Activated CD8-positive, alpha-beta T cell treated with anti-CD3 and anti-CD28 coated beads, Interleukin-2, amount 10 ng/mL, durations not matched to agents 7 days and 5 days (primary cell): Measurements from ENCODE around the gene SCARB1. TPM values are rescaled to one million over a fixed set of nuclear protein-coding genes. Genes with fewer than 3 reads are reported as not detected.

Source experiments
- ATAC-seq: fragments of 150-1000 bp; cut with Tn5 transposase; one replicate; pipeline ENCODE4 v1.10.0; 2021; ENCODE audit warnings: moderate library complexity
- CTCF ChIA-PET: fragments of 350-600 bp; sonication (Branson Sonifier 250); formaldehyde crosslinking; loops from one replicate; lab custom pipeline; 2021; ENCODE audit warnings: antibody characterized with exemption; lab: Charles Lee
- POLR2A ChIA-PET: fragments of 350-600 bp; sonication (Branson Sonifier 250); formaldehyde crosslinking; loops from one replicate; lab custom pipeline; 2021; ENCODE audit warnings: antibody characterized with exemption; lab: Charles Lee
- DNase-seq: peaks from one replicate; pipeline ENCODE4 v3.0.0-alpha.2; 2020
- H3K27ac Mint-ChIP-seq: one replicate; pipeline ENCODE4 v1.8.0; 2021; ENCODE audit warnings: mild to moderate bottlenecking, mixed read lengths
- H3K27me3 Mint-ChIP-seq: one replicate; pipeline ENCODE4 v1.8.0; 2021; ENCODE audit warnings: low read depth, mixed read lengths
- H3K36me3 Mint-ChIP-seq: one replicate; pipeline ENCODE4 v1.8.0; 2021; ENCODE audit warnings: low read depth, mixed read lengths
- H3K4me1 Mint-ChIP-seq: one replicate; pipeline ENCODE4 v1.8.0; 2021; ENCODE audit warnings: low read depth, mixed read lengths
- H3K4me3 Mint-ChIP-seq: one replicate; pipeline ENCODE4 v1.8.0; 2021; ENCODE audit warnings: mild to moderate bottlenecking, mixed read lengths
- H3K9me3 Mint-ChIP-seq: one replicate; pipeline ENCODE4 v1.8.0; 2022; ENCODE audit warnings: mixed read lengths; ENCODE audit not compliant: insufficient read depth
- total RNA-seq, 2 experiments: library from RNA; stranded (reverse); gene quantifications; one replicate each; pipeline ENCODE4 v1.2.3, GENCODE V29; 2021

Gene SCARB1
- total RNA-seq, 2 experiments from 2014 or later = 12.5 to 14.6 TPM

DNA sequence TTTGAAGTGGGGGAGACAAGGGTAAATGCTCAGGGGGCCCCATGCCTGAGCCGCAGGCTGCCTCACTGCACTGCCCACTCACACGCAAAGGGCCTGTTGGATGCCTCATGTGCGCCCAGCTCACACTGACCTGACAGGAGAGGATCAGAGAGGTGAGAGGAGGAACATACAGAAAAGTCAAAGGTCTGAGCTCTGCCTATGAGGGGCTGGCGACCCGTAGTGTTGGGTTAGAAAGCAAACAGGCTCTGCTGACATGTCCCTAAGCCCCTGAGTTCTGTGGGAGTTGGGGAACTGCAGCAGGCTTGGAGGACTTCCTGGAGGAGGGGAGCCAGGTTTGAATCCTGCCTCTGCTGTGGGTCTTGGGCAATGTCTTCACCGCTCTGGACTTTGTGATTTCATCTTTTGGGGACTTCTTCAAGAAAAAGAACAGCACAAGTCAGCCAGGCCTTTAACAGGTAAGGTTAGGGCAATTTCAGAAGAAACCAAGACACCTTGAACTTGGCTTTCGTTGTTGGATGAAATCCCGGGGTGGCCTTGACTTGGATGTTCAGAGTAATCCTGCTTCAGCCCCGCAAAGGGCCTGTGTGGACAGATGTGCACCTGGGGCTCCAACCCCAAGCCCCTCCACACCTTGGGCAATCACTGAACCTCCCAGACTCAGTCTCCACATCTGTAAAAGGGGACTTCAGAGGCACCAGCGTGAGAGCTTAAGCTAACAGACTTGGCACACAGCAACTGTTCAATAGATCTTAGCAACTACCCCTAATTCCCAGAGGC lies 116.8 kb downstream of the SCARB1 start:
- no peaks in the 10 kb centered on the region for H3K9me3 Mint-ChIP-seq
- H3K4me3 Mint-ChIP-seq = no peak overlapping the region
- no peaks in the 10 kb centered on the region for H3K36me3 Mint-ChIP-seq
- peaks cover 40% of the 10 kb centered on the region for H3K27me3 Mint-ChIP-seq
- POLR2A ChIA-PET = interaction anchor here (0.7 kb wide), 1 partner anchor 336 kb away, joined by 3 read pairs; no protein-coding TSS in a partner anchor
- CTCF ChIA-PET = no interaction called here
- DNase-seq = no peak
- H3K27ac Mint-ChIP-seq = no peak overlapping the region
- no peak for ATAC-seq
- peaks cover 28% of the 10 kb centered on the region for H3K4me1 Mint-ChIP-seq

DNA sequence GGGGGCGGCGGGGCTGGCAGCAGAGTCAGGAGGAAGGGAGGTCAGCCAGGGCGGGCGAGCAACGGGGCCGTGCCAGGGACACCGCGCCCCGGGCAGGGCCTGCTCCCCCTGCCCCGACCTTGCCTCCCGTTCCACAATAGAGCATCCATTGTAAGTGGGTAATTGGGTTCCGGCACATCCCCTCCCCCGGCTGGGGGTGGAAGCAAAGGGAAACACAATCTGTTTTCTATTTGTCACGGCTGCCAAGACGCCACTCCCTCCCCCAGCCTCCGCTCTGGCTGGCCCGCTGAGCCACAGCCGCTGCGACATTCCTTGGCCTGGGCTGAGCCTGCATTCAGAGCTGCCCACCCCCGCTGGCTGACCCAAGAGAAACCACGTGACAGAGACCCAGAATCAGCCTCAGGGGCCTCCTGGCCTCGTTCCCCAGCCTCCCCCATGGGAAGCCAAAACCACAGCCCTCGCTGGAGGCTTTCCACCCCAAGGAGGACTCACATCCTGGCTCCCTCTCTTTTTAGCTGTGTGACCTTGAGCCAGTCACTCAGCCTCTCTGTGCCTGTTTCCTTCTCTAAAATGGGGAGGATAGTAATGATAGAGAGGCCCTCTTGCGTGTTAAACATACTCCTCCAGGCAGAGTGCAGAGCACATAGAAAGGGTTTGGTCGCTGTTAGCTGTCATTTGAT lies 117.6 kb downstream of the SCARB1 start:
- POLR2A ChIA-PET = interaction anchor here (0.7 kb wide), 1 partner anchor 335 kb away, joined by 3 read pairs; no protein-coding TSS in a partner anchor
- peaks cover 25% of the 10 kb centered on the region for H3K4me1 Mint-ChIP-seq
- no peak overlapping the region for H3K4me3 Mint-ChIP-seq
- H3K36me3 Mint-ChIP-seq = no peaks in the 10 kb centered on the region
- ATAC-seq = no peak
- H3K27ac Mint-ChIP-seq = no peak overlapping the region
- peaks cover 37% of the 10 kb centered on the region for H3K27me3 Mint-ChIP-seq
- CTCF ChIA-PET = no interaction called here
- H3K9me3 Mint-ChIP-seq = no peaks in the 10 kb centered on the region
- DNase-seq = no peak

DNA sequence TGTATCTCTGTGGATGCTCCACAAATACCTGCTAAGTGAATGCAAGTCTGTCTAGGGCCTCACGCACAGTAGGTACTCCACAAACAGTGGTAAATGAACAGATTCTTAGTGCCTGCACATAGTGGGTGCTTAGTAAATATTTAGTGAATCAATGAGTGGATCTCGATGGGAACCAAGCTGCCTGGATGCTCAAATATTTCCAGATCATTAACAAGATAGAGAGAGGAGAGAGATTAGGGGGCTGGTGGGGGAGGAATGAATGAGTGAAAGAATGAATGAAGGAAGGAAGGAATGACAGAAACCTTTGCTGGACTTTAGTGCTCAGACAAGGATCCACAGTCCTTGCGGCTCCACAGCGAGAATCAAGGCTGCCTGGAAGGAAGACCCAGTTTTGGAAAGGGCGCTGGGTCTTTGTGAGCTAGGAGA lies 118.2 kb downstream of the SCARB1 start:
- no peak for ATAC-seq
- ChIA-PET CTCF (no interaction called here), POLR2A (no interaction called here)

DNA sequence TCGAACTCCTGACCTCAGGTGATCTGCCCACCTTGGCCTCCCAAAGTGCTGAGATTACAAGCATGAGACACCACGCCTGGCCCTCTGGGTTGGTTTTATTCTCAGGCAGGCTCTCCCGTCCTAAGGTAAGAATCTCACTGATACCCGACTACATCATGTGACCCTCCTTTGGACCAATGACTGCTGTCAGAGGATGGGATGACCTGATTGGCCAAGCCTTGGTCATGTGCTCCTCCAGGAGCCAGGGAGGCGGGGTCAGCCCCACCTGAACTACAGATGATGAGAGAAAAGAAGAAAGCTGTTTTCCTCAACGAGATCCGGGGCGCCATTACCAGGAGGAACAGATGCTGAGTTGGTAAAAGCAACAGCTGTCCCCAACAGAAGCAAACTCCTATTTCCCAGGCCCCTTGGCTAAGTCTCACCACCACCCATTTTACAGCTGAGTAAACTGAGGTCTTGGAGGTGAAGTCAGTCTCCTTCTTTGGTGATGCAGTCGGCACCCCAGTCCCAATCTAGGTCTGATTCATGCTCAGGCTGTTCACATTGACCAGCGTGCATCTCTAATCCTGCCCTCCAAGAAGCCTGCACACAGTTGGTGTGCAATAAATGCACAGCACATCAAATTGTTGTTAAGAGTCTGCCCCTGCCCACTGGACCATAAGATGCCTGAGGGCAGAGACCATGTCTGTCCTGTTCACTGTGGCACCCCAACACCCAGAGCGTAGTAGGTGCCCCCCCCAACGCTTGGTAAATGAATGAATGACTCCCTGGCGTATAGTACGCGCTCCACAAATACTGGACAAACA lies 118.8 kb downstream of the SCARB1 start:
- Mint-ChIP-seq H3K27ac (no peak overlapping the region), H3K36me3 (no peaks in the 10 kb centered on the region), H3K27me3 (peaks cover 37% of the 10 kb centered on the region), H3K4me3 (no peak overlapping the region), H3K4me1 (peaks cover 13% of the 10 kb centered on the region), H3K9me3 (no peaks in the 10 kb centered on the region)
- ATAC-seq (no peak), DNase-seq (no peak)
- ChIA-PET POLR2A (no interaction called here), CTCF (no interaction called here)

More for the DNA sequence above, 118.2 kb downstream of the SCARB1 start:
- no peak for DNase-seq
- H3K4me3 Mint-ChIP-seq = no peak overlapping the region
- peaks cover 19% of the 10 kb centered on the region for H3K4me1 Mint-ChIP-seq
- H3K36me3 Mint-ChIP-seq = no peaks in the 10 kb centered on the region
- H3K9me3 Mint-ChIP-seq = no peaks in the 10 kb centered on the region
- no peak overlapping the region for H3K27ac Mint-ChIP-seq
- peaks cover 35% of the 10 kb centered on the region for H3K27me3 Mint-ChIP-seq

DNA sequence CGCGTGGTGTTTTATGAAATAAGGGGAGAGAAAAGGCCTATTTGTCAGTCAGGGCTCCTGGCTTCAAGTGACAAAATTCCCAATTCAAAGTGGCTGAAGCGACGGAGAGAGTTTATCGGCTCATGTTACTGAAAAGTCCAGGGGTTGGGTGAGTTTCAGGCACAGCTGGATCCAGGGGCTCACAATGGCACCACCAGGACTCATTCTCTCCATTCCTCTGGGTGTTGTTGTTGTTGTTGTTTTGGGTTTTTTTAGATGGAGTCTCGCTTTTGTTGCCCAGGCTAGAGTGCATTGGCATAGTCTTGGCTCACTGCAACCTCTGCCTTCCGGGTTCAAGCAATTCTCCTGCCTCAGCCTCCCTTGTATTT lies 119.4 kb downstream of the SCARB1 start:
- Mint-ChIP-seq H3K9me3 (no peaks in the 10 kb centered on the region), H3K4me1 (peaks cover 11% of the 10 kb centered on the region), H3K27me3 (peaks cover 38% of the 10 kb centered on the region), H3K27ac (no peak overlapping the region), H3K4me3 (no peak overlapping the region), H3K36me3 (no peaks in the 10 kb centered on the region)
- DNase-seq (no peak), ATAC-seq (no peak)
- POLR2A ChIA-PET = no interaction called here
- CTCF ChIA-PET = no interaction called here

DNA sequence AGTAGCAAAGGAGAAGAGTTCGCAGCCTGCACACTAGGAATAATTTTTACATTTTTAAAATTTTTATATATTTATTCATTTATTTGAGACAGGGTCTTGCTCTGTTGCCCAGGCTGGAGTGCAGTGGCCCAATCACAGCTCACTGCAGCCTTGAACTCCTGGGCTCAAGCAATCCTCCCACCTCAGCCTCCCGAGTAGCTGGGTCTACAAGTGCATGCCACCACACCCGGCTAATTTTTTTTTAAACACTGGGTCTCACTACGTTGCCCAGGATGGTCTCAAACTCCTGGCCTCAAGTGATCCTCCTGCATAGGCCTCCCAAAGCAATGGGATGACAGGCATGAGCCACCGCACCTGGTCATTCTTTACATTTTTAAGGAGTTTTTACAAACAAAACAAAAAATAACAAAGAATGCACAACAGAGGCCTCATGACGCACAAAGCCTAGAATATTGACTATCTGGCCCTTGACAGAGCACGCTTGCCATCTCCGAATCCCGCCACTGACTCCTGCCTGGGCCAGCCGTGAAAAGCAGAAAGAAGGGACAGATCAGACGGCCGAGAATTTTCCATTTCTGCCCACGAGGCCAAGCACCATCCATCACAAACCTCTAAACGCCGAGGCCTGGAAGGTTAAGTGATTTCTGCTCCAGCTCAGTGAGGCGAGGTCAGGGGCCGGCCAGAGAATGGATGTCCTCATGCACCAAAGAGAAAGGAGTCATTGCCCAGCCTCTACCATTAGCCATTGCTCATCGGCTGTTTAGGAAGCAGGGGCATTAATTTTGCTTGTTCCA lies 120.0 kb downstream of the SCARB1 start:
- Mint-ChIP-seq H3K4me3 (no peak overlapping the region), H3K9me3 (no peaks in the 10 kb centered on the region), H3K36me3 (no peaks in the 10 kb centered on the region), H3K4me1 (peaks cover 11% of the 10 kb centered on the region), H3K27ac (no peak overlapping the region), H3K27me3 (peaks cover 36% of the 10 kb centered on the region)
- POLR2A ChIA-PET = no interaction called here
- CTCF ChIA-PET = no interaction called here
- DNase-seq (no peak), ATAC-seq (no peak)

DNA sequence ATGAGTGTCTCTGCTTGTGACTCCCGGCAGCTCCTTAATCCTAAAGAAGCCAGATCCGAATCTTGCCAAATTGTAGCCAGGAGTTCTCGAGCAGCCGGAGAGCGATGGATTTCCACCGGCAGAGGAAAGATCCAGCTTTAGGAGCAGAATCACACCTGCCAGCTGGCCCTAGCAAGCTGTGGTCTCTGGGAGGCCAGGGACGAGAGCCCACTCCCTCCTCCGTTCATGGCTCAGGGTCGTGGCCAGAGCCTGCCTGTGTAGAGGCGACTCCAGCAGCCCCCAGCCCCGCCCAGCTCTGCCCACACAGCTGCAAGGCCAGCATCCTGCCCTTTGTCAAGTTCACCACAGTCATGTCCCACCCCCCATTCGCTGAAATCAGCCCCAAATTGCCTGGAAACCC lies 121.0 kb downstream of the SCARB1 start:
- no peak overlapping the region for H3K4me3 Mint-ChIP-seq
- DNase-seq (no peak), ATAC-seq (no peak)
- CTCF ChIA-PET = no interaction called here
- no peak overlapping the region for H3K27ac Mint-ChIP-seq
- peaks cover 11% of the 10 kb centered on the region for H3K4me1 Mint-ChIP-seq
- no peaks in the 10 kb centered on the region for H3K9me3 Mint-ChIP-seq
- H3K27me3 Mint-ChIP-seq = peaks cover 33% of the 10 kb centered on the region
- H3K36me3 Mint-ChIP-seq = no peaks in the 10 kb centered on the region
- POLR2A ChIA-PET = no interaction called here

DNA sequence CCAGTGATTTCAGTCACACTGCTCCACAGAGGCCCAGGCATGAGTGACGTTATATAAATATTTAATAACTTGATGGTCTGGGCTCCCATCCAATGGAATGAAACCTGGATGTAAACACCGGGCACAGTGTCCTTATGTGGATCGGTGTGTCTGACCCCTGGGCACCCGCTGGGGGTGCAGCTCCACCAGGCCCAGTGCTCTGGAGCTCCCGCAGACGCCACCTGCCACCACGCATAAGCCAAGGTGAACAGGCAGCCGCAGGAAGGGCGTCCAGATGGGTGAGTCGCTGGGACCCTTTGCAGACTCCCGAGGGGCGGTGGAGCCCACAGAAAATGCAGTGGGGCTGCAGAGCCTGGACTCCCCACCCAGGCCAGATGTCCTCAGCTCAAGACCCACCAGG lies 121.6 kb downstream of the SCARB1 start:
- peaks cover 12% of the 10 kb centered on the region for H3K4me1 Mint-ChIP-seq
- H3K36me3 Mint-ChIP-seq = no peaks in the 10 kb centered on the region
- H3K27me3 Mint-ChIP-seq = peaks cover 30% of the 10 kb centered on the region
- ChIA-PET CTCF (no interaction called here), POLR2A (no interaction called here)
- DNase-seq (no peak), ATAC-seq (no peak)
- no peak overlapping the region for H3K4me3 Mint-ChIP-seq
- H3K9me3 Mint-ChIP-seq = no peaks in the 10 kb centered on the region
- H3K27ac Mint-ChIP-seq = no peak overlapping the region

DNA sequence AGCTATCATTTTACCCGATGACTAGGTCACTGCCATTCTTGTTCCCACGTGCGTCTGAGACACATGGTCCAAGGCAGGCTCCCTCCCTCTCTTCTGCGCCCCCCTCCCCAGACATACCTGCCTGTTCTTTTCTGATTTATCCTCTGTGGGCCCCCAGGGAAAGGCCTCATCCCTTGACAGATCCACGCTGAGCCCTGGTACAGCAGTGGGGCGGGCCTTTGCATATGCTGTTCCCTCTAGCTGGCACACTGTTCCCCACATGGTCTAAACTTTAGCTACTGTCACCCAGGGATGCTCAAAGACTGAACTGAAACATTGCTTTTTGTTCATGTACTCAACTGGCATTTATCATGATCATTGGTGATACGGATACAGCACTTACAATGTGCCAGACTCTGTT lies 122.5 kb downstream of the SCARB1 start:
- H3K27ac Mint-ChIP-seq = no peak overlapping the region
- DNase-seq (no peak), ATAC-seq (no peak)
- ChIA-PET CTCF (interaction anchor here (1.9 kb wide), 1 partner anchor 24 kb away, joined by 7 read pairs; no protein-coding TSS in a partner anchor), POLR2A (no interaction called here)
- H3K27me3 Mint-ChIP-seq = peaks cover 22% of the 10 kb centered on the region
- no peaks in the 10 kb centered on the region for H3K9me3 Mint-ChIP-seq
- H3K4me3 Mint-ChIP-seq = no peak overlapping the region
- peaks cover 16% of the 10 kb centered on the region for H3K4me1 Mint-ChIP-seq
- H3K36me3 Mint-ChIP-seq = no peaks in the 10 kb centered on the region

DNA sequence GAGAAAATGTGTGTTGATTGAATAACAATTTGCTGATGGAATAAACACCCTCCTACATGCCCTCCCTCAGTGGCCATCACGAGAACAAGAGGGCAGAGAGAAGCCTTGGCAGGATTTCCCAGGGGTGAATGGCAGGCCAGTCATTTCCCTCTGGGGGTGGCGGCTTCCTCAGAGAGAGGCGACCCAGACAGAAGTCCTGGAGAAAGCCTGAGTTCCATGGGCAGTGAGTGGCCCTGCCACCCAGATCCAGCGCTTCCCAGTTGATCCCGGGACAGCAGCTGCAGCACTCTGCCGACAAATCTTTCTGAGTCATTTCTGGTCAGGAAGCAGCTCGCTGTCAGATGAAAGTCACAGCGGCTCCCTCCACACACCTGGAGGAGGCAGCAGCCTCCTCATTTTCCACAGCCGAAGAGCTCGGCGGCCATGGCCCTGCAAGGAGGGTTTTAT lies 123.0 kb downstream of the SCARB1 start:
- ATAC-seq (peak; percentile 27), DNase-seq (no peak)

DNA sequence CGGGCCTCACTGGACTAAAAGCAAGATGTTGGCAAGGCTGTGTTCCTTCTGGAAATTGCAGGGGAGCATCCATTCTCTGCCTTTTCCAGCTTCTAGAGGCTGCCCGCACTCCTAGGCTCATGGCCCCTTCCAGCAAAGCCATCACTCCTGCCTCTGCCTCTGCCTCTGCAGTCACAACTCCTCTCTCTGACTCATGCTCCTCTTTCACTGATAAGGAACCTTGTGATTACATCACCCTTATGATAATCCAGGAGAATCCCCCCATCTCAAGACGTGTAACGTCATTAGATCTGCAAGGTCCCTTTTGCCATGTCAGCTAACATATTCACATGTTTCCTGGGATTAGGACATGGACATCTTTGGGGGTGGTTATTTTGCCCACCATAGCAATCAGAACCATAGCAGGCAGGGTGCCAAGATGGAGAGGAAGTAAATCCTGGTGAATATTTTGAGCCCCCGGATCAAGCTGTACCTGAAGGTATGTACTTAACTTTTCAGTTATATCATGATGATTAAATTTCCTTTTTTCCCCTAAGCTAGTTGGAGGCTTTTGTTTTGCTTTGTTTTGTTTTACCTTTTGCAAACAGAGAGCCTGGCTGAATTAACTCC lies 123.6 kb downstream of the SCARB1 start:
- no peaks in the 10 kb centered on the region for H3K36me3 Mint-ChIP-seq
- H3K4me1 Mint-ChIP-seq = peaks cover 19% of the 10 kb centered on the region
- H3K27ac Mint-ChIP-seq = no peak overlapping the region
- ChIA-PET CTCF (interaction anchor here (1.1 to 1.9 kb wide), 2 partner anchors 17 to 25 kb away, joined by 3 to 7 read pairs; no protein-coding TSS in a partner anchor), POLR2A (no interaction called here)
- H3K9me3 Mint-ChIP-seq = no peaks in the 10 kb centered on the region
- H3K27me3 Mint-ChIP-seq = peaks cover 15% of the 10 kb centered on the region
- no peak overlapping the region for H3K4me3 Mint-ChIP-seq
- ATAC-seq = no peak
- DNase-seq = no peak

More for the DNA sequence above, 123.0 kb downstream of the SCARB1 start:
- no peak overlapping the region for H3K4me3 Mint-ChIP-seq
- ChIA-PET POLR2A (no interaction called here), CTCF (interaction anchor here (1.1 to 1.9 kb wide), 2 partner anchors 16 to 24 kb away, joined by 3 to 7 read pairs; no protein-coding TSS in a partner anchor)
- no peaks in the 10 kb centered on the region for H3K36me3 Mint-ChIP-seq
- peaks cover 18% of the 10 kb centered on the region for H3K4me1 Mint-ChIP-seq
- H3K9me3 Mint-ChIP-seq = no peaks in the 10 kb centered on the region
- H3K27ac Mint-ChIP-seq = no peak overlapping the region
- H3K27me3 Mint-ChIP-seq = peaks cover 22% of the 10 kb centered on the region
